Keratinocyte (primary cell): Measurements from ENCODE around the gene ARNT2. TPM values are rescaled to one million over a fixed set of nuclear protein-coding genes. Genes with fewer than 3 reads are reported as not detected.

Experiments used
- DNase-seq: peaks from one replicate; pipeline ENCODE4 v3.0.0-alpha.2; 2011; ENCODE audit warnings: low read depth, missing footprints, low spot score
- FAIRE-seq: peaks from 2 replicates; lab custom pipeline; 2011; peaks lifted over from hg19 to GRCh38; lab: Jason Lieb, UNC
- H2AFZ ChIP-seq: 2 replicates; pipeline ENCODE4 v1.6.0; 2012; ENCODE audit warnings: low read length, control low read depth, inconsistent platforms; ENCODE audit not compliant: control insufficient read depth
- H3K27ac ChIP-seq: 2 replicates; pipeline ENCODE4 v1.5.1; 2011; ENCODE audit warnings: low read length; ENCODE audit not compliant: control insufficient read depth, insufficient read depth
- H3K27me3 ChIP-seq: 3 replicates; pipeline ENCODE4 v1.6.0; 2011; ENCODE audit warnings: low read length; ENCODE audit not compliant: control insufficient read depth, insufficient read depth; ENCODE audit errors: extremely low read depth
- H3K36me3 ChIP-seq, 2 experiments: 2 replicates in 1 of 2; 3 replicates in 1 of 2; pipeline ENCODE4 v1.5.1; 2011; ENCODE audit warnings: low read length in 2 of 2, mild to moderate bottlenecking in 1 of 2; ENCODE audit not compliant: control insufficient read depth in 2 of 2, insufficient read depth in 2 of 2; ENCODE audit errors: extremely low read depth in 1 of 2
- H3K4me1 ChIP-seq: 3 replicates; pipeline ENCODE4 v1.5.1; 2011; ENCODE audit warnings: low read length; ENCODE audit not compliant: control insufficient read depth, insufficient read depth; ENCODE audit errors: extremely low read depth
- H3K4me2 ChIP-seq: 3 replicates; pipeline ENCODE4 v1.6.0; 2011; ENCODE audit warnings: low read depth, low read length; ENCODE audit not compliant: control insufficient read depth, insufficient read depth; ENCODE audit errors: extremely low read depth
- H3K4me3 ChIP-seq, 3 experiments: fragments of 200-600 bp in 1 of 3; sonication (generic) in 1 of 3; 2 replicates in 2 of 3; 3 replicates in 1 of 3; pipeline ENCODE4 v1.5.1; 2011 to 2016; ENCODE audit warnings: low read length in 3 of 3, mild to moderate bottlenecking in 3 of 3, control low read depth in 2 of 3, inconsistent platforms in 1 of 3, low read depth in 1 of 3, mixed read lengths in 1 of 3, mixed run types in 1 of 3, moderate library complexity in 1 of 3; ENCODE audit not compliant: control insufficient read depth in 2 of 3, insufficient read depth in 2 of 3; ENCODE audit errors: extremely low read depth in 1 of 3
- H3K79me2 ChIP-seq: 2 replicates; pipeline ENCODE4 v1.6.0; 2012; ENCODE audit warnings: low read length; ENCODE audit not compliant: control insufficient read depth, insufficient read depth
- H3K9ac ChIP-seq: 3 replicates; pipeline ENCODE4 v1.6.0; 2011; ENCODE audit warnings: low read length; ENCODE audit not compliant: control insufficient read depth, insufficient read depth; ENCODE audit errors: extremely low read depth
- H3K9me1 ChIP-seq: 3 replicates; pipeline ENCODE4 v1.6.0; 2011; ENCODE audit warnings: low read length; ENCODE audit not compliant: control insufficient read depth, insufficient read depth; ENCODE audit errors: extremely low read depth
- H3K9me3 ChIP-seq: 2 replicates; pipeline ENCODE4 v1.5.1; 2012; ENCODE audit warnings: low read depth, low read length; ENCODE audit not compliant: control insufficient read depth
- H4K20me1 ChIP-seq: 3 replicates; pipeline ENCODE4 v1.6.0; 2011; ENCODE audit warnings: low read length; ENCODE audit not compliant: control insufficient read depth, insufficient read depth; ENCODE audit errors: extremely low read depth
- EZH2 ChIP-seq: IDR thresholded peaks from one replicate; pipeline ENCODE4 v1.6.1; 2012; ENCODE audit warnings: inconsistent platforms, mild to moderate bottlenecking, low read length, moderate library complexity
- dilution Hi-C: fragments of 300-500 bp; cut with MboI; formaldehyde crosslinking; loops from one replicate; pipeline ENCODE4 v1.7.0; 2020; ENCODE audit warnings: low sequenced_read_pairs; ENCODE audit not compliant: extremely low pct_ligation_motif_present
- polyA plus RNA-seq, 5 experiments: library from polyadenylated mRNA; depleted of rRNA in 3 of 5; stranded (reverse) in 3 of 5; stranded (forward) in 1 of 5; unstranded in 1 of 5; fragments of >200 nt; gene quantifications; 1 replicate in 1 of 5; 2 replicates in 3 of 5; 3 replicates in 1 of 5; pipeline versions ENCODE4 v1.2.1 to v1.2.3, GENCODE V29; 2011 to 2012; ENCODE audit warnings: missing spikeins in 2 of 5, low read depth in 1 of 5, low replicate concordance in 1 of 5
- TF ChIP-seq, protein P1 (sequence below), 3 experiments: IDR thresholded peaks in 1 of 3; conservative IDR thresholded peaks in 1 of 3; optimal IDR thresholded peaks in 1 of 3; 2 replicates in 2 of 3; 3 replicates in 1 of 3; pipeline versions ENCODE3 to v1.5.1; 2011; ENCODE audit warnings: low read length in 3 of 3, mild to moderate bottlenecking in 3 of 3, moderate library complexity in 2 of 3, control low read depth in 1 of 3, inconsistent platforms in 1 of 3; ENCODE audit not compliant: insufficient read depth in 2 of 3; ENCODE audit errors: extremely low read depth in 1 of 3

Gene ARNT2
- polyA plus RNA-seq, 1 donor (not counting 4 experiments of a cell fraction or from before 2014, with no cell fraction given), result 0.16 TPM

GRCh38 chr15:80618685-80619400, 214.7 kb downstream of the ARNT2 start:
- no peak overlapping the region for H3K27ac ChIP-seq
- no peak overlapping the region for H3K9ac ChIP-seq
- H3K4me1 ChIP-seq, result peaks cover 14% of the 10 kb centered on the region
- TF ChIP-seq EZH2, result no peak
- TF ChIP-seq, protein P1, sequence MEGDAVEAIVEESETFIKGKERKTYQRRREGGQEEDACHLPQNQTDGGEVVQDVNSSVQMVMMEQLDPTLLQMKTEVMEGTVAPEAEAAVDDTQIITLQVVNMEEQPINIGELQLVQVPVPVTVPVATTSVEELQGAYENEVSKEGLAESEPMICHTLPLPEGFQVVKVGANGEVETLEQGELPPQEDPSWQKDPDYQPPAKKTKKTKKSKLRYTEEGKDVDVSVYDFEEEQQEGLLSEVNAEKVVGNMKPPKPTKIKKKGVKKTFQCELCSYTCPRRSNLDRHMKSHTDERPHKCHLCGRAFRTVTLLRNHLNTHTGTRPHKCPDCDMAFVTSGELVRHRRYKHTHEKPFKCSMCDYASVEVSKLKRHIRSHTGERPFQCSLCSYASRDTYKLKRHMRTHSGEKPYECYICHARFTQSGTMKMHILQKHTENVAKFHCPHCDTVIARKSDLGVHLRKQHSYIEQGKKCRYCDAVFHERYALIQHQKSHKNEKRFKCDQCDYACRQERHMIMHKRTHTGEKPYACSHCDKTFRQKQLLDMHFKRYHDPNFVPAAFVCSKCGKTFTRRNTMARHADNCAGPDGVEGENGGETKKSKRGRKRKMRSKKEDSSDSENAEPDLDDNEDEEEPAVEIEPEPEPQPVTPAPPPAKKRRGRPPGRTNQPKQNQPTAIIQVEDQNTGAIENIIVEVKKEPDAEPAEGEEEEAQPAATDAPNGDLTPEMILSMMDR (optimal IDR thresholded peaks at IDR 0.05 in 1 of 3, IDR thresholded peaks at IDR 0.05 in 1 of 3, conservative IDR thresholded peaks at IDR 0.05 in 1 of 3; ENCODE audit: extremely low read depth in 1 of 3, insufficient read depth in 2 of 3, low read length in 3 of 3), result no peak
- H3K9me3 ChIP-seq, result peaks cover 4% of the 10 kb centered on the region
- no peak overlapping the region for H3K4me3 ChIP-seq
- no peaks in the 10 kb centered on the region for H3K9me1 ChIP-seq
- H3K4me2 ChIP-seq, result no peak overlapping the region
- FAIRE-seq (peak; percentile 26), DNase-seq (no peak)
- no peaks in the 10 kb centered on the region for H3K36me3 ChIP-seq
- H3K79me2 ChIP-seq, result no peaks in the 10 kb centered on the region
- H4K20me1 ChIP-seq, result no peaks in the 10 kb centered on the region
- H3K27me3 ChIP-seq, result no peaks in the 10 kb centered on the region
- dilution Hi-C loops, result no loop called here
- H2AFZ ChIP-seq, result no peak overlapping the region

DNA sequence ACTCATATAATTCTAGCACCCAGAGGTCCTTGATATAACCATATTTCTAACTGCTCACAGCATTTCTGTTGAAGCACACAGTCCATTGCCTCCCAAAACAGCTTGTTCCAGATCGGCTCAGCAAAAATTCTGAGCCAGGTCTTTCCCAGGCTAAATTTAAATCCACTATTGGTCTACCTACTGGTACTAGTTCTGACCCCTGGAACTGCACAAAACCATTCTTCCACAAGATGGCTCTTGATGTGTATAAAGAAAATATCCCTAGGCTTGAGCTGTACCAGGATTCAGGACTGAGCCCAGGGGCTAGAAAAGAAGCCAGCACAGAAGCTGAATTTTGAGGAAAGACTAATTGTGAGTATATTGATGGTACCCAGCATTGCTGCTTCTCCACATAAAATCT, 215.5 kb downstream of the ARNT2 start:
- H3K4me2 ChIP-seq, result no peak overlapping the region
- DNase-seq, result no peak
- dilution Hi-C loops, result no loop called here
- no peak overlapping the region for H3K27ac ChIP-seq
- no peaks in the 10 kb centered on the region for H3K79me2 ChIP-seq
- H3K36me3 ChIP-seq, result no peaks in the 10 kb centered on the region
- TF ChIP-seq, protein P1 (optimal IDR thresholded peaks at IDR 0.05 in 1 of 3, IDR thresholded peaks at IDR 0.05 in 1 of 3, conservative IDR thresholded peaks at IDR 0.05 in 1 of 3; ENCODE audit: extremely low read depth in 1 of 3, insufficient read depth in 2 of 3, low read length in 3 of 3), result peak in 1 of 3 experiments; percentile 10
- TF ChIP-seq EZH2, result no peak
- peaks cover 4% of the 10 kb centered on the region for H3K9me3 ChIP-seq
- no peak overlapping the region for H2AFZ ChIP-seq
- no peaks in the 10 kb centered on the region for H3K27me3 ChIP-seq
- peaks cover 14% of the 10 kb centered on the region for H3K4me1 ChIP-seq
- H3K9ac ChIP-seq, result no peak overlapping the region
- H3K9me1 ChIP-seq, result no peaks in the 10 kb centered on the region
- no peak for FAIRE-seq
- H3K4me3 ChIP-seq, result no peak overlapping the region
- no peaks in the 10 kb centered on the region for H4K20me1 ChIP-seq
